HG03045 (cell line): ENCODE data around the gene PTPN6.

Source experiments
- ATAC-seq: cut with Tn5 transposase; IDR thresholded peaks from one replicate; pipeline ENCODE4 v1.9.1; 2021; ENCODE audit warnings: mild to moderate bottlenecking, moderate library complexity; ENCODE audit not compliant: unreplicated experiment

Gene PTPN6

DNA sequence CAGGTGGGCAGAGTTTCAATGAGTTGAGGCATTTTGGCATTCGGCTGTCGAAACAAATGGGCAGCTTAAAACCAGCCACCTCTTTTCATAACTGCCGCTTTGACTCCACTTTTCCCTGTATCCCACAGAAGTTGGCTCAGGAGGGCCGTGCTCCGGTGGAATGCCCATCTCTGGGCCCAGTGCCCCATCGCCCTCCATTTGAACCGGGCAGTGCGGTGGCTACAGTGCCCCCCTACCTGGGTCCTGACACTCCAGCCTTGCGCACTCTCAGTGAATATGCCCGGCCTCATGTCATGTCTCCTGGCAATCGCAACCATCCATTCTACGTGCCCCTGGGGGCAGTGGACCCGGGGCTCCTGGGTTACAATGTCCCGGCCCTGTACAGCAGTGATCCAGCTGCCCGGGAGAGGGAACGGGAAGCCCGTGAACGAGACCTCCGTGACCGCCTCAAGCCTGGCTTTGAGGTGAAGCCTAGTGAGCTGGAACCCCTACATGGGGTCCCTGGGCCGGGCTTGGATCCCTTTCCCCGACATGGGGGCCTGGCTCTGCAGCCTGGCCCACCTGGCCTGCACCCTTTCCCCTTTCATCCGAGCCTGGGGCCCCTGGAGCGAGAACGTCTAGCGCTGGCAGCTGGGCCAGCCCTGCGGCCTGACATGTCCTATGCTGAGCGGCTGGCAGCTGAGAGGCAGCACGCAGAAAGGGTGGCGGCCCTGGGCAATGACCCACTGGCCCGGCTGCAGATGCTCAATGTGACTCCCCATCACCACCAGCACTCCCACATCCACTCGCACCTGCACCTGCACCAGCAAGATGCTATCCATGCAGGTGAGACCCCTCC lies 12.6 kb upstream of the PTPN6 start:
- no peak for ATAC-seq

DNA sequence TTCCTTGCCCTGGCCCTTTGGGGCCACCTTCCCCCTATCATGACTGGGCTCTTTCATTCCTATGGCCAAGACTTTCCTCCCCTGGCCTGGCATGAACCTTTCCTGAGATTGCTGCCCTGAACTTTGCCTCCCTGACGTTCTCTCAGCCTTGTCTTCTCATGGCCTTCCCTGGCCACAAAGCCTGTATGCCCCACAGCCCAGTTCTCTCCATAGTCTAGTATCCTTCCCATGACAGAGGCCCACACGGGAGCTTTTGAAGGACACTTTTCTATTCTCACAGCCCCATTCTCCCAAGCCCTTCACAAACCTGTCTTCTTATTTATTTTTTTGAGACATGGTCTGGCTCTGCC lies 12.0 kb upstream of the PTPN6 start:
- no peak for ATAC-seq

DNA sequence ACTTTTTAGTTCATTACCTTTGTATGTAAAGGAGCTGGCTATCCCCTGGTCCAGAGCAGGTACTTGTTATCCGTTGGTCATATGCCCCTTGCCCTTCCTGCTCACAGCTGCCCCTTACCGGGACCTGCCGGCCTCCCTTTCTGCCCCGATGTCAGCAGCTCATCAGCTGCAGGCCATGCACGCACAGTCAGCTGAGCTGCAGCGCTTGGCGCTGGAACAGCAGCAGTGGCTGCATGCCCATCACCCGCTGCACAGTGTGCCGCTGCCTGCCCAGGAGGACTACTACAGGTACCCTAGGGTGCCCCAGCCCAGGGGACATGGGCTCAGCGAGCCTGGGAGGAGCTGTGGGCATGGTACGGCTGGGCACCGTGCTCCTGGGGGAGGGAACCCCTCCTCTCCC lies 9.9 kb upstream of the PTPN6 start:
- ATAC-seq, result no peak

DNA sequence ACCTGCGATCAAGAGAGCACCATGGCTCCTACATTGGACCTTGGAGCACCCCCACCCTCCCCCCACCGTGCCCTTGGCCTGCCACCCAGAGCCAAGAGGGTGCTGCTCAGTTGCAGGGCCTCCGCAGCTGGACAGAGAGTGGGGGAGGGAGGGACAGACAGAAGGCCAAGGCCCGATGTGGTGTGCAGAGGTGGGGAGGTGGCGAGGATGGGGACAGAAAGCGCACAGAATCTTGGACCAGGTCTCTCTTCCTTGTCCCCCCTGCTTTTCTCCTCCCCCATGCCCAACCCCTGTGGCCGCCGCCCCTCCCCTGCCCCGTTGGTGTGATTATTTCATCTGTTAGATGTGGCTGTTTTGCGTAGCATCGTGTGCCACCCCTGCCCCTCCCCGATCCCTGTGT lies 9.4 kb upstream of the PTPN6 start:
- no peak for ATAC-seq

DNA sequence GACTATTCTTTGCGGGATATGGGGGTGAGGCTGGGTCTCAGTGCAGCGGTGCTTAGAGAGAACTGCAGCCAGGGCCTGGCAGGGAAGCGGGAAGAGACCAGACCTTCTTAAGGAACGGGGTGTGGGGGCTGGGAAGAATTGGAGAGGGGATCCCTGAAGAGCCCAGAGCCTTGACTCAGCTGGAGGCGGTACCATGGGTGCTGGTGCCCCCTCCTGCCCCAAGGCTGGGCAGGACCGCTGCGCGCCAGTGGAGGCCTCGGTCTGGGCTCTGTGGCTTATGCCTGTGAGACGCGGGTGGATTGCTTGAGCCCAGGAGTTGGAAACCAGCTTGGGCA lies 8.9 kb upstream of the PTPN6 start:
- no peak for ATAC-seq

DNA sequence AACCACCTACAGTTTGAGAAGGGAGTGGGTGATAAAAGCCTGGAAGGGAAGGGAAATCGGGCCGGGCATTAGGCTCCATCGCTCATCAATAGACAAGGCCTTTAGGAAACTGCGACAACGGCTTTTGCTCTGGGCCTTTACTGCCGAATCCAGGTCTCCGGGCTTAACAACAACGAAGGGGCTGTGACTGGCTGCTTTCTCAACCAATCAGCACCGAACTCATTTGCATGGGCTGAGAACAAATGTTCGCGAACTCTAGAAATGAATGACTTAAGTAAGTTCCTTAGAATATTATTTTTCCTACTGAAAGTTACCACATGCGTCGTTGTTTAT lies 7.8 kb upstream of the PTPN6 start:
- peak; percentile 22 for ATAC-seq

DNA sequence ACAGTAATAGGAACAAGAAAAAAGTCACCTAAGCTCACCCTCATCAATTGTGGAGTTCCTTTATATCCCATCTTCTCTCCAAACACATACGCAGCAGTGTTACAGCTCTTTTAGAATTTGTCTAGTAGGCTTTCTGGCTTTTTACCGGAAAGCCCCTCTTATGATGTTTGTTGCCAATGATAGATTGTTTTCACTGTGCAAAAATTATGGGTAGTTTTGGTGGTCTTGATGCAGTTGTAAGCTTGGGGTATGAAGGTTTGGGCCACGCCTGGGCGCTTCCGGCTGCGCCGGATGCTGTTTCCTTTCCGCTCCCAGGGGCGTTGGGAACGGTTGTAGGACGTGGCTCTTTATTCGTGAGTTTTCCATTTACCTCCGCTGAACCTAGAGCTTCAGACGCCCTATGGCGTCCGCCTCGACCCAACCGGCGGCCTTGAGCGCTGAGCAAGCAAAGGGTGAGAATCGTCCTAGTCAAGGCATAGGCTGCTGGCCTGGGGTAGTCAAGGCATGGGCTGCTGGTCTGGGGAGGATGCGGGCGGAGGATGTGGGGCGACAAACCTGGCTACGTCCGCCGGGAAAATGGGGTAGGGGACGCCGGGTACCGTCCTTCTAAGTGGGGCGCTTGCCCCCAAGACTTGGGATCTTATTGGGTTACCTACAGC lies 7.3 kb upstream of the PTPN6 start, which contains the start of the genes C12orf57 and RNU7-1:
TSS of gene C12orf57 (plus strand) at position 301 of the 659 bp plus-strand sequence. CDS start at position 401, 100 bp downstream.
TSS of gene RNU7-1 (plus strand) at position 95 of the 659 bp plus-strand sequence.
- peak; percentile 43 for ATAC-seq

DNA sequence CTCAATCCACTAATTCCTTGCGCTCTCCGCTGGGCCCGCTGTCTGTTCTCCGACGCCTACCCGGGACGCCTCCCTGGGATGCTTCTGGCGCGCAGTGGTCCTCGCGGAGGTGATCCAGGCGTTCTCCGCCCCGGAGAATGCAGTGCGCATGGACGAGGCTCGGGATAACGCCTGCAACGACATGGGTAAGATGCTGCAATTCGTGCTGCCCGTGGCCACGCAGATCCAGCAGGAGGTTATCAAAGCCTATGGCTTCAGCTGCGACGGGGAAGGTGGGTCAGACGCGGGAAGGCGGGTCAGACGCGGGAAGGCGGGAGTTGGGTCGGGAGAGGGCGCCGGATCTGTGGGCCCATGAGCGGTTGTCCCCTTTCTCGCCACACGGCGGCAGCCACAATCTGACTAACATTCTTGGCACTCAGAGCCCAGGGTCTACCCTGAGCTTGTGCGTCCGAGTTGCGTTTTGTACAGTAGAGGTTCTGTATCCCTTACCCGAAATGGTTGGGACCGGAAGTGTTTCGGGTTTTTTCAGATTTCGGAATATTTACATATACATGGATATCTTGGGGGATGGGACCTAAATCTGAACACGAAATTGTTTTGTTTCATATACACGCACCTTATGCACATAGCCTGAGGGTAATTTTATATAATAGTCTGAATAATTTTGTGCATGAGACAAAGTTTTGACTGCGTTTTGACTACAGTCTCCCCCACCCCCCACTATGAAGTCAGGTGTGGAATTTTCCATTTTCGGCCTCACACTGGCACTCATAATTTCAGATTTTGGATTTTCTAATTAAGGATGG lies 6.6 kb upstream of the PTPN6 start:
- ATAC-seq, result peak; percentile 39

DNA sequence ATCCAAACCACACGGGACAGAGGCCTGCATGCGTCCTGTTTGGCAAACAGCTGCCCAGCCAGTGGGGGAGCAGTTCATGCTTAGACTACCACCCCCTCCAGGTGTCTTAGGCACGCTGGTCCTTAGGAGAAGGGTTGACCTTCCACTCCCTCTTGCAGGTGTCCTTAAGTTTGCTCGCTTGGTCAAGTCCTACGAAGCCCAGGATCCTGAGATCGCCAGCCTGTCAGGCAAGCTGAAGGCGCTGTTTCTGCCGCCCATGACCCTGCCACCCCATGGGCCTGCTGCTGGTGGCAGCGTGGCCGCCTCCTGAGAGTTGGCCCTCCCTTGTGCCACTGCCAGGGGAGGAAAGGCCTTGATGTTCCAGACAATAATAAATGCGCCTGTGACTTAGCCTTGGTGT lies 5.5 kb upstream of the PTPN6 start:
- ATAC-seq, result no peak

DNA sequence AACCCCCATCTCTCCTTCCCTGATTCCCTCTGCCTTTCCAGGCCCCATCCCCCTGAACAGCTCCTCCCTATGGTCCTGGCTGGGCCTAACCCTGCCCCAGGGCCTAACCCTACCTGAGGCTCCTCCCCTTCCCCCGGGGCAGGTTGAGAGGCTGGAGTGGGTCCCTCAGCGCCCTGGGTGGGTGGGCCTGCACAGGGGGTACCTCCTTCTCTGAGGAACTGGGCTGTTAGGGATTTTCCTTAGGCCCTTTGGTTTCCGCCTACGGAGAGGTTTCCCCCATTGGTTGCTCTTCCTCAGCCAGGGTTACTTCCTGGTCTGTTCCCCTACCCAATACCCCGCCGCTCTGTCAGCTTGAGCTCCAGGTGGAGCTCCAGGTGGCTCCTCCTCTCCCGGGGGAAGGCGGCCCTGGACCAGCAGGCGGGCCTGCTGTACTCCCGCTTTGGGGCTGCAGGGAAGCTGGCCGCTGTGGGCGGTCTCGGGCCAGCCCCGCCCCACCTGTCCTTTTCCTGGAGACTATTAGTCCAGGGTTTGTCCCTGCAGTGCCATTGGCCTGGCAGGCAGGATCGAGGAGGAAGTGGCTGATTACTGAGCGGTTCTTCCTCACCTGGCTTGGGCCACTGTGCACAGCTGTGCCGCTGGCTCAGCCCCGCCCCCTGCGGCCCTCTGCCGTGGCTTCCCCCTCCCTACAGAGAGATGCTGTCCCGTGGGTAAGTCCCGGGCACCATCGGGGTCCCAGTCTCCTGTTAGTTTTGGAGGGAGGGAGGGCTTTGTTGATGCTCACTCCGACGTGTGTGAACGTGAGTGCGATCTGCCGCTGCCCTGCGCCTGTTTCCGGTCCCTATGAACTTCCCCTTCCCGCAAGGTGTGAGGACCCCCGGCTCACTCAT lies 4.9 kb upstream of the PTPN6 start:
- ATAC-seq, result peak; percentile 27

DNA sequence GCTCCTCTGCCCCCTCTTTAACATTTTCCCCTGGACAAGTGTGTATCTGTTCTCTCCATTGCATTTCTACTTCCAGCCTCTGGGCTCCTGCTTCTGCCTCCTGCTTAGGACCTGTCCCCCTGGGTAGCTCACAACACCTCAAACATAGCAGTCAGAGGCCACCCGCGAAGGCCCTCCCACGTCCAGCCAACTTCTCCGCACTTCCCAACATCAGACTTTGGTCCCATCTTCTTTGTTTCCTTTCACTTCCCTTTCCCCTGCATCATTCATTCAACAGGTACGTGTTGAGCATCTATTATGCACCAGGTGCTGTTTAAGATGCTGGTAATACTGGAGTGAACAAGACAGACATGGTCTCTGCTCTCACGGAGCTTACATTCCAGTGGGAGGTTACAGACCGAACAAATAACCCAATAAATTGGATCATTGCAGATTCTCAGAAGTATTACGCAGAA lies 4.2 kb upstream of the PTPN6 start:
- no peak for ATAC-seq

DNA sequence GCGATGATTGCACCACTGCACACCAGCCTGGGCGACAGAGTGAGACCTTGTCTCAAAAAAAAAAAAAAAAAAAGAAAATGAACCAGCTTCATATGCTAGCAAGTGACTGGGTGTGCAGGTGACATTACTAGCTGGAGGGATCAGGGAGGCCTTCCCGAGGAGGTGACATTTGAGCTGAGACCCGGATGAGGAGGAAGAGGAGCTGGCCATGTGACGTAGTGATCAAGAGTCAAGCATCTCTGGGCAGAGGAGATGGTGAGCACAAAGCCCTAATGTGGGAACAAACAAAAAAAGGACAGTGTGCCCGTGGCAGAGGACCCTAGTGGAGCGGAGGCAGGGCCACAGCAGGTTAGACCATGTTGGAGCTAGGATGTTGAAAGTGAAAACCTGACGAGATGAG lies 3.5 kb upstream of the PTPN6 start:
- ATAC-seq, result no peak

DNA sequence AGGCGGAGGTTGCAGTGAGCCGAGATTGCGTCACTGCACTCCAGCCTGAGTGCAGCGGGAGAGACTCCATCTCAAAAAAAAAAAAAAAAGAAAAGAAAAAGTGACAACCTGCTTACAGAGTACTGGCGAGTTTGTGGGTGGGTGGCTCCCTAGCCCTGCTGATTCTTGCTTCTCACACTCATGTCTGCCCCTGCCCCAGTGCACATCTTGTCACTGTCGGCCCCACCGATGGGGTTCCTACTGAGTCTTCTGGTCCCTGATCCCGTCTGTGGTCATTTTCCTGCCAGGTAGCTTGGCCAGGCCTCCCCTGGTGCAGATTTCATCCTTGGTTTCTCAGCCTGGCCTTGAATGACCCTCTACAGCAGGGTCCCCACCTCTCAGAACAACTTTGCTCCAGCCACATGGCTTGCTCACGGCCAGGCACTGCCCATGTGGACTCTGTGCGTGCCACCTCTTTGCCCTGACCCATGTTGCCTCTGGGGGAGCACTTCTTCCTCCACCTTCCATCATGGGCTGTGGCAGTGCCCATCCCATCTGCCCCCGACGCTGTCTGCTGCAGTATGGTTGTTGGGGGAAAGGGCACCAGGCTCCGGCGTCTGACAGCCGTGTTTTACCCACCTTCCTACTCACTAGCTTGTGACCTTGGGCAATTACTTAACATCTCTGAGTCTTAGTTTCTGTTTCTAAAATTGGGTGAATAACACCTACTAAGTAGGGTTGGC lies 2.1 kb upstream of the PTPN6 start:
- no peak for ATAC-seq

DNA sequence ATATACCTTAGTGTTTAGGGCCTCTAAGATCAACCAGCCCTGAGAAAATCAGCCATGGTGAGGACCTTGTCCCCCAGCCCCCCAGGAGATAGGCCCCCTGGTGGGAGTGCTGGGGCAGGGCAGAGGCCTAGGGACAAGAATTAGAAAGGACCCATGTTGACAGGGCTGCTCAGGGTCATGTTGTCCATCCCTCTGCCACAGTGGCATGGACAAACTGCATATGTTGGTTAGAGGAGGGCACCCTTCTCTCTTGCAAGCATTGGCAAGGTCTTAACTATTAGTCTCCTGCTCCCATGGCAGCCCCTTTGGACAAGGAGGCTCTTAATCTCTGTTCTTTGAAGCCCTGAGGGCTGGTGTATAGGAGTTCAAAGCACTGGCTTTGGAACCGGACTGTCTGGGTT lies 755 bp upstream of the PTPN6 start:
- no peak for ATAC-seq

DNA sequence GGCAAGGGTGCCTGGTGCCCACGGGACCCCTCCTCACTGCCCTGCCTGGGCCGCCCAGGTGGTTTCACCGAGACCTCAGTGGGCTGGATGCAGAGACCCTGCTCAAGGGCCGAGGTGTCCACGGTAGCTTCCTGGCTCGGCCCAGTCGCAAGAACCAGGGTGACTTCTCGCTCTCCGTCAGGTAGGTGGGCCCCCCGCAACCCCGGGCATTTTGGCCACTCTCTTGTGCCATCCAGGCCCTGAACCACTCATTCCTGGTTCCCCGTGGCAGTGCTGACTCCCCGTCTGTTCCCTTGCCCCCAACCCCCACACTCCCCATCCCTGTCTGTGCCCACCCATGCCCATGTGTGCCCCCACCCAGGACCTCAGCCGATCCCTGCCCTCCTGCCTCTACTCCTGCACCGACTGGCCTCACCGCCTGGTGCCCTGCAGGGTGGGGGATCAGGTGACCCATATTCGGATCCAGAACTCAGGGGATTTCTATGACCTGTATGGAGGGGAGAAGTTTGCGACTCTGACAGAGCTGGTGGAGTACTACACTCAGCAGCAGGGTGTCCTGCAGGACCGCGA lies 480 bp downstream of the PTPN6 start:
- ATAC-seq, result no peak

DNA sequence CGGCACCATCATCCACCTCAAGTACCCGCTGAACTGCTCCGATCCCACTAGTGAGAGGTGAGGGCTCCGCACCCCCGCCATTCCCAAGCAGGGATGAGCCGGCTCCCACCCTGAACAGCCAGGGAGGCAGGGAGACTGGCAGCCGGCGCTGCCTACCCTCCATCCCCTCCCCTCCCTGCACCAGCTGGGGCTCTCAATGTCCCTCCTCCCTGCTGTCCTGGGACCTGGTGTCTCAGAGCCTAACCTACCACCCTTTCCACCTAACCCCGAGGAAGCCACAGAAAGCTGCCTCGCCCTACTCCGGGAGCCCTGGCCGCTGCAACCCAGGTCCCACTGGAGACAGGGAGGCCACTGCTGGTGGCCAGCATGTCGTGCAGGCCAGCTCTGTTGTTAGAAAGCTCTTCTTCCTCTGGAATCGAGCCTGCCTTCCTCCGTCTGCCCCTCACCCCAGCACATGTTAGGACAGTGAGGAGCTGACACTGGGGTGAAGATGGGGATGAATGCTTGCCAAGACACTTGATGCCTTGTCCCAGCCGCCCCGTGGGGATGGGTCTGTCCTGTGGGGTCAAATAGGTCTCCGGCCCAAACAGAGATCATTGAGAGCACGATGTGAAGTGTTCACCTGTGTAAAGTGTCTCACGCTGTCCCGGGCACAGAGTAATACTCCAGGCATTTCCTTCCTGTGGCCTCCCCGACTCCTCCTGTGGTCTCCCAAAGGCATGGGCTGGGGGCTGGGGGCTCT lies 1.1 kb downstream of the PTPN6 start:
- ATAC-seq, result no peak

DNA sequence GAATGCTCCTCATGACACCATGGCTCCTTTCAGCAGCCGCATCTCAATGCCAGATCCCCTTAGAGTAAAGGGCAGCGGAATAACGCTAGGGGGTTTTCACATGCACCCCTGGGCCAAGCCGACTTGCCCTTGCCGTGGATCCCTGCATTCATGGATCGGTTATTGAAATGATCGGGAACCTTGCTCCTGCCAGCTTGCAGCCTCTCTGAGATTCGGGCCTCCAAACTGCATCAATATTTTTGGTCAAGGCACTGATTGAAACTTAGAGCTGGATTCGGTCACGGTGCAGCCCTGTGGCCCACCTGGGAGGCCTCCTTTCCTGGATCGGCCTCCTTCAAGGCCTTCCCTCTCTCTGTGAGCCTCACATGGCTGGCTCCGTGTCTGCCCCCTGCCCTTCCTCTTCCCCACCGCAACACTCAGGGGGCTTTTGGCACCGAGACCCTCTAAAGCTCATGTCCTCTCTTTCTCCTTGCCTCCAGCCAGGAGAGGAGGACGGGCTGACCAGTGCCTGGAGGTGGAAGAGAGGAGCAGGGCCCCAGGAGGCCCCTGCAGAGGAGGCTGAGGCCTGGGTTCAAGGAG lies 1.8 kb downstream of the PTPN6 start:
- ATAC-seq, result no peak

DNA sequence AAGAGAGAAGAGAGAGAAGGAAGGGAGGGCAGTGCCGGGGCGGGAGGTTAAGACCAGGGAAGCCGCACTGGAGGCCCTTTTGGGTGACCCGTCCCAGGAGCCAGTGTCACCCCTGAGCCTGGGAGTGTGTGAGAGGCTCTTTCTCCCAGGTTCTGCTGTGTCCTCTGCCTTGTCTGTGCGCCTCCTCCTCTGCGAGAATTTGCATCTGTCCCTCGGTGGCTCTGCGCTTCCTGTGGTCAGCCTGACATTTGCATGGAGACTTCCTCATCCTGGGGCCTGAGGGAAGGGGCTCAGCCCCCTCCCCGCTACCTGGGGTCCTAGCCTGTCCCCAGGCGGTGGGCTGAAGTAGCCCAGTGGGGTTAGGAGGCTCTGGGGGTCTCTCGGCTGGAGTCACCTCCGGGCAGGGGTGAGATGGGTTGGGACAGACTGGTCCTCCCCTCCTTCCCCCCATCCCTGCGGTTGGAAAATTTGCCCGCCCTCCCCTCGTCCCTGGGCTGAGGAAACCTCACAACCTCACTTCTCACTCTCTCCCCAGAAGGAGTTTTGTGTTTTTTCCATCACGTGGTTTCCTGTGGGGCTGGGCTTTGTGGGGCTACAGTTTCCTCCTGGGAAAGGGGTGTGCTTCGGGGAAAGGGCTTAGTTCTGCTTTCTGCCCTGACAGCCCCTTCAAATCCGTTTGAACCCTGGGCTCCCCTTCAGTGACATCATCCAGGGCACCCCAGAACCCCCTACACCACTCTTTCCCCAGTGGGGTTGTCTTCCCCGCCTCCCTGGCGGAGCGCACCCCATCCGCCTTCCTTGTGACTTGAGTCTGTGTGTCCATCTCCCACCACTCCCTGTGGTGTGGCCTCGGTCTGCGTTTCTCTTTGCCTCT lies 2.5 kb downstream of the PTPN6 start:
- peak; percentile 55 for ATAC-seq
